Measurements from ENCODE around the gene CSNK1G1.
"Not testable (repeated sequence)": the region's sequence is repeated elsewhere in the genome, so short reads cannot be mapped to it uniquely, and the experiment has no call there.

The CSNK1G1 gene

DNA sequence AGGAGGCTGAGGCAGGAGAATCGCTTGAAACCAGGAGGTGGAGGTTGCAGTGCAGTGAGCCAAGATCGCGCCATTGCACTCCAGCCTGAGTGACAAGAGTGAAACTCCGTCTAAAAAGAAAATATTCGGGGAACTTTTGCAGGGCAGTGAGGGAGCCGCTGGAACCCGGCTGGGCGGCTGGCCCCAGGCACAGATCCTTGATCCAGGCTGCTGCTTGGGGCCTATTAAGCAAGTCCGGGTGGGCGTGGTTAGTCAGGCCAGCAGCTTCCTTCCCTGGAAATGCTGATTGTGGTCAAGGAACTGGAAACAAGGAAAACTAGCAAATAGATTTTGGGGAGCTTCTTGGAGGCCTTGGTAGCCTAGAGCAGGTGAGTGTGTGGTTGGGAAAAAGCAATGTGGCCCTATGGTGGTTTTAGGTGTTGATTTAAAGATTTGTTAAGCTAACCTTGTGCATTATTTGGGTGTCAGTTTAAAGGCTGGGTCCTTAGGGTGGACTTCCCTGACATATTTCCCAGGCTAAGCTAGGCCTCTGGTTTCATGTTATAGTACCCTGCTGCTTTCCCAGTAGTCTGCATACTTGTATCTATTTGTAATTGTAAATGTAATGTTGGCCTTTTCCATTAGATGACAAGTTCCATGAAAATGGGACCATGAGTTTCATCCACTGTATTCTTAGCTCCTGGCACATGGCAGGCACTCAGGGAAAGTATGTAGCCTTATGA is 222.2 kb downstream of the CSNK1G1 start:
- DNase-seq (ENCODE audit: low read depth), result no peak

DNA sequence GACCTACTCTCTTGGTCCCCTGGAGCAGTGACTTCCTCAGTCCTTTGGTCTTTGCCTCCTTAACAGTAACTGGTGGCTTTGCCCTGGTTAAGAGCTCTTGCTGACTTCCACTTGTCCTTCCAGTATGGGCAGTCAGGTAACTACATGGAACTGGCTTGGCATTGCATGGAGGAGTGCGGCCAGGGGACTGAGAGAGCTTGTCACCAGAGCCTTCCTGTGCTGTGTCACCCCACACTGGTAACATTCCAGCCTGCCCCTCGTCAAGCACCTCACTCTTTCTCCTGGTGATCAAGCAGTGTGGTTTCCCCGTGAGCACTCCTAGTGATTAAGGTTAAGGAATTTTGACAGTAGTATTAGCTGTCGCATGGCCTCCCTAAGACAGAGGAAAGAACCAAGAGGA is 223.8 kb downstream of the CSNK1G1 start:
- DNase-seq (ENCODE audit: low read depth), result no peak

GRCh38 chr15:64131547-64131946 is 224.4 kb downstream of the CSNK1G1 start:
- DNase-seq (ENCODE audit: low read depth), result no peak

GRCh38 chr15:64130159-64130558 is 225.8 kb downstream of the CSNK1G1 start:
- DNase-seq (ENCODE audit: low read depth), result no peak

- no peak for DNase-seq (ENCODE audit: low read depth)
Observed at GRCh38 chr15:64127521-64128270, 228.3 kb downstream of the CSNK1G1 start.

- DNase-seq (ENCODE audit: low read depth), result no peak
Observed at GRCh38 chr15:64125978-64126377, 230.0 kb downstream of the CSNK1G1 start.

DNA sequence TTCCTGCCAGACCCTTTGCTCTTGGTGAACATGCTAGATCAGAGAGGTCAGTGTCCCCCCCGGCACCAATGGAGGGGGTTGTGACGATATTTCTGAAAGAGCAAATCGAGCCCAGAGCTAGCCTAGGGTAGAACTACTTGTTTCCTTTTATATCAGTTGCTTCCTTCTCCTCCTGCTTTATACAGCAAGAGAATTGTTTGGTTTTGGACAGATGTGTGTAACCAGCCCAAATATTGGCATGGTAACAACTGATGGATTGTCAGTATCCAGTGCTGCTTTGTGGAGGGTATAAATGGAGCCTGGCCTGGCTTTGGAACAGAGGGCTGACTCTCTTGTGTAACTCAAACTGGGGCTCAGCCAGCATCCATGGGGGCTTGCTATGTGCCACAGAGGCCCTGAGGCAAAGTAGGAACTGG is 233.0 kb downstream of the CSNK1G1 start:
- DNase-seq (ENCODE audit: low read depth), result no peak

GRCh38 chr15:64122444-64122843 is 233.5 kb downstream of the CSNK1G1 start:
- DNase-seq (ENCODE audit: low read depth), result no peak

- no peak for DNase-seq (ENCODE audit: low read depth)
Observed at GRCh38 chr15:64121614-64122013, 234.4 kb downstream of the CSNK1G1 start.

DNA sequence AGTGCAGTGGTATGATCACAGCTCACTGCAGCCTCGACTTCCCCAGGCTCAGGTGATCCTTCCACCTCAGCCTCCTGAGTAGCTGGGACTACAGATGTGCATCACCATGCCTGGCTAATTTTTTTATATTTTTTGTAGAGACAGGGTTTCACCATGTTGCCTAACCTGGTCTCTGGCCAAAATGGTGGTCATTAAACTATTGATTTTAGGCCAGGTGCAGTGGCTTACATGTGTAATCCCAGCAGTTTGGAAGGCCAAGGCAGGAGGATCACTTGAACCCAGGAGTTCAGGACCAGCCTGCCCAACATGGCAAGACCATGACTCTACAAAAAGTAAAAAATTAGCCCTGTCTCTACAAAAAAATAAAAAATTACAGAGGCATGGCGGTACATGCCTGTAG is 235.7 kb downstream of the CSNK1G1 start:
- DNase-seq (ENCODE audit: low read depth), result not testable (repeated sequence)

- no peak for DNase-seq (ENCODE audit: low read depth)
Observed at GRCh38 chr15:64117759-64118487, 238.1 kb downstream of the CSNK1G1 start.
